Left ventricle myocardium inferior (tissue), 1 donor: ENCODE measurements around the gene SMCO4. TPM values are rescaled to one million over a fixed set of nuclear protein-coding genes. Genes with fewer than 3 reads are reported as not detected.

Experiments
- DNase-seq: peaks from one replicate; pipeline ENCODE4 v3.0.0-alpha.2; 2020
- H3K27ac ChIP-seq: fragments of 200-600 bp; replicated peaks from 2 replicates; pipeline ENCODE4 v1.8.0; 2021
- H3K27me3 ChIP-seq: fragments of 200-600 bp; 2 replicates; pipeline ENCODE4 v1.8.0; 2021; ENCODE audit warnings: low read depth
- H3K36me3 ChIP-seq: fragments of 200-600 bp; 2 replicates; pipeline ENCODE4 v1.8.0; 2021
- H3K4me1 ChIP-seq: fragments of 200-600 bp; 2 replicates; pipeline ENCODE4 v1.8.0; 2021
- H3K4me3 ChIP-seq: fragments of 200-600 bp; 2 replicates; pipeline ENCODE4 v1.8.0; 2021; ENCODE audit warnings: mild to moderate bottlenecking, moderate library complexity
- H3K9me3 ChIP-seq: fragments of 200-600 bp; replicated peaks from 2 replicates; pipeline ENCODE4 v1.8.0; 2021
- intact Hi-C: fragments of 100-400 bp; cut with micrococcal nuclease; formaldehyde crosslinking; loops from one replicate; pipeline ENCODE4 v1.11.0; 2022
- total RNA-seq: library from RNA; stranded (reverse); fragmentation: NEBNext Ultra II Directional; extraction: Animal tissue kit (Norgen Biotek cat#: 25700); gene quantifications from one replicate; pipeline ENCODE4 v1.2.1, GENCODE V29; 2021
- TF ChIP-seq, protein P1 (sequence below): fragments of 200-600 bp; IDR thresholded peaks from 2 replicates; pipeline ENCODE4 v1.8.0; 2021; ENCODE audit warnings: antibody characterized with exemption, mild to moderate bottlenecking, borderline replicate concordance
- donor health status: DM: no; HTN: yes; CAD: no; lungs with severe emphysema.

SMCO4 gene
- total RNA-seq, 1 donor from 2014 or later = 57.6 TPM

DNA sequence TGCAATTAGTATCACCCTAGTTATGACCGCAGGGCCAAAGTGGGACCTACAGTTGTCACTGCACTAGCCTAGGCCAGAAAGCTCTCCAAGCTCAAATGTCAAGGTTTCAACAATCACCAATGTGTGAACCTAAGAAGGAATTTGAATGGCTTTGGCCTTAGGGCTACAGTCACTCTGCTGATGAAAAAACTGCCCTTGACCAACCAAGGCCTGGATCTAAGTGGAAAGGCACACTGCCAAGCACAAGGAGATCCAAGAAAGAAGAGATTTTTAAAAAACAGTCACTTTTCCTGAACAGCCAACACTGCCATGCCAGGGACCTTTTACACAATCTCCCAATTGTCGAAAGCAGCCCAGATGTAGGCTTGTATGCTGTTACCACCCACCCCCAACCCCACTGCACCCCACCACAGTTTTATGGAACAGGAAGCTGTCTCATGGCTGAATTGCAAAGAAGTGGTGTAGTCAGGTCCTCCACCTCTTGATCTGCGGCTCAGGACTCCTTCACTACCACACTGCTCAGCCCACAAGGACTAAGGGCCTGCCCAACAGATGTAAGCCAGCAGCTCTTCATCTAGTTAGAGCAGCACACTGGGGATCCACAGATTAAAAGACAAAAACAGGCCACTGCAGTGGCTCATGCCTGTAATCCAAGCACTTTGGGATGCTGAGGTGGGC lies 32.9 kb downstream of the SMCO4 start:
- TF ChIP-seq, protein P1, sequence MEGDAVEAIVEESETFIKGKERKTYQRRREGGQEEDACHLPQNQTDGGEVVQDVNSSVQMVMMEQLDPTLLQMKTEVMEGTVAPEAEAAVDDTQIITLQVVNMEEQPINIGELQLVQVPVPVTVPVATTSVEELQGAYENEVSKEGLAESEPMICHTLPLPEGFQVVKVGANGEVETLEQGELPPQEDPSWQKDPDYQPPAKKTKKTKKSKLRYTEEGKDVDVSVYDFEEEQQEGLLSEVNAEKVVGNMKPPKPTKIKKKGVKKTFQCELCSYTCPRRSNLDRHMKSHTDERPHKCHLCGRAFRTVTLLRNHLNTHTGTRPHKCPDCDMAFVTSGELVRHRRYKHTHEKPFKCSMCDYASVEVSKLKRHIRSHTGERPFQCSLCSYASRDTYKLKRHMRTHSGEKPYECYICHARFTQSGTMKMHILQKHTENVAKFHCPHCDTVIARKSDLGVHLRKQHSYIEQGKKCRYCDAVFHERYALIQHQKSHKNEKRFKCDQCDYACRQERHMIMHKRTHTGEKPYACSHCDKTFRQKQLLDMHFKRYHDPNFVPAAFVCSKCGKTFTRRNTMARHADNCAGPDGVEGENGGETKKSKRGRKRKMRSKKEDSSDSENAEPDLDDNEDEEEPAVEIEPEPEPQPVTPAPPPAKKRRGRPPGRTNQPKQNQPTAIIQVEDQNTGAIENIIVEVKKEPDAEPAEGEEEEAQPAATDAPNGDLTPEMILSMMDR = no peak
- Histone ChIP-seq H3K27me3 (no peaks in the 10 kb centered on the region), H3K27ac (no peak overlapping the region), H3K4me1 (peaks cover 10% of the 10 kb centered on the region), H3K4me3 (no peak overlapping the region), H3K36me3 (no peaks in the 10 kb centered on the region), H3K9me3 (no peaks in the 10 kb centered on the region)
- intact Hi-C loops = no loop called here
- no peak for DNase-seq

DNA sequence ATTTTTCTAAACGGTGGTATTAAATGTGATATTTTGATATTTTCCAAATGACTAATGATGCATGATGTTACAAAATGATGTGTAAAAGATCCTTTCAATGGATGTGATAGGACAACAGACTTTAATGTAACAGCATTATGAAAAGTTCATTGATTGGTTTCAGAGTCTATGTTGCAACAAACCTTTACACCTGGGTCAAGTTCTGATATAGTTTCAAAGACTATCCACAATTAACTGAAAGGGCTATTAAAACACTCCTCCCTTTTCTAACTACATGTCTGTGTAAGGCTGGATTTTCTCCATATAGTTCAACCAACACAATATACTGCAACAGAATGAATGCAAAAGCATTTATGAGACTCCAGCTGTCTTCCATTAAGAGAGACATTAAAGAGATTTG lies 35.7 kb downstream of the SMCO4 start:
- TF ChIP-seq, protein P1 = no peak
- Histone ChIP-seq H3K27me3 (no peaks in the 10 kb centered on the region), H3K4me1 (no peaks in the 10 kb centered on the region), H3K36me3 (no peaks in the 10 kb centered on the region), H3K4me3 (no peak overlapping the region), H3K9me3 (no peaks in the 10 kb centered on the region), H3K27ac (no peak overlapping the region)
- DNase-seq = no peak
- intact Hi-C loops = no loop called here

DNA sequence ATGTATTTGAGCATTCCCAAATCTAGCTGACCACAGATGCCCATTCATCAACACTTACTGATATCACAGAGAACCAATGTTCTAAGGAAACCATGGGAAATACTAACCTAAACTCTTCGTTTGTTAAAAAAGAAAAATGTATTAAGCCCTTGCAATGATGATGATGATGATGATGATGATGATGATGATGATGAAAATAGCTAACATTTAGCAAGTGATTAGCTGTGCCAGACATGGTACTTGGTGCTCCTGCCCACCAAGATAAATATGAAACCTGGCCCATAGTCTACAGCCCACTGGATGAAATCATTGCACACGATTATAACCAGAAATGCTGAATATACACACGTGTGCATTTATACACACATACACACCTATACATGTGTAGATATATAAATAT lies 37.5 kb downstream of the SMCO4 start:
- Histone ChIP-seq H3K27me3 (no peaks in the 10 kb centered on the region), H3K4me1 (peaks cover 6% of the 10 kb centered on the region), H3K27ac (no peak overlapping the region), H3K9me3 (no peaks in the 10 kb centered on the region), H3K4me3 (no peak overlapping the region), H3K36me3 (no peaks in the 10 kb centered on the region)
- TF ChIP-seq, protein P1 = no peak
- no peak for DNase-seq
- intact Hi-C loops = no loop called here

DNA sequence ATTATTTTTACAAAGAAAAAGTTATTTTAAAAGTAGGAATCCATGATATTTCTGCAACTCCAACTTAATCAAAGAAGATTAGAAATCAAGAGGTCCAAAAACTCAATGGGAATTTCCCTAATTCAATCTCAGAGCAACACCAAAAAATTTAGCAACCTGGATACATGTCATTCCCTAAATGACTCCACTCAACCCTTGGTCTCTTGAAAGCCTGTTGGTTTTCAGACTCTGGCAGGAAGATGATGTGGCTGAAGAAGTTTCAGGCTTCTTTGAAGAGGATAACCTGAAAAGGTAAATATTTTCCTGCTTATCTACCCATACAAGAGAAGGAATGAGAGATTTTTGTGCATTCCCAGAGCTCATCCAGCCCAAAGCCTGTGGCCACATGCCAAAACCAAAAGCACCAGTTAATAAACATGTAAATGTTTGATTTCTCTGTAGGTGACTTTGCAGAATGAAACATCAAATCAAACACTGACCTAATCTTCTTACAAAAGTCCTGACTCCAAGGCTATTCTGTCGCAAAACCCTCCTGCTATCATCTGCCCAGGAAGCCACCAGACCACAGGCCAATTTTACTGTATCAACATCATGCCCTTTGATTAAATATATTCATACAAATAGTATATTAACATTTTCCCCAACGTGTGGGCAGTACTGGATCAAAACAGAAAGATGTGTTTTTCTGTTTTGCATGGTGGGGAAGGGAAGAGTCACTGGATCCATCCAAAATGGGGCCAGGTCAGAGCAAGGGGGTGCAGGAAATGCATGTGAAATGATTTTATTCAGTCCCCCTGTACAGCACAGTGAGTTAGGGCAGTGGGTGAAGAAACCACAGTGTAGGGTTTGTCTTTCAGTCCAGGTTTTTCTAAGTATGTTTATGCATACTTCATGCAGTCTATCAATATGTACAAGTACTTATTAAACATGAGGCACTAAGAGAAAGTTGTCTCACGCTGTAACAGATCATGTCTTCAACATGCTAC lies 38.8 kb downstream of the SMCO4 start:
- TF ChIP-seq, protein P1 = no peak
- Histone ChIP-seq H3K36me3 (no peaks in the 10 kb centered on the region), H3K27ac (no peak overlapping the region), H3K4me1 (peaks cover 10% of the 10 kb centered on the region), H3K27me3 (no peaks in the 10 kb centered on the region), H3K4me3 (no peak overlapping the region), H3K9me3 (no peaks in the 10 kb centered on the region)
- DNase-seq = no peak
- intact Hi-C loops = no loop called here

DNA sequence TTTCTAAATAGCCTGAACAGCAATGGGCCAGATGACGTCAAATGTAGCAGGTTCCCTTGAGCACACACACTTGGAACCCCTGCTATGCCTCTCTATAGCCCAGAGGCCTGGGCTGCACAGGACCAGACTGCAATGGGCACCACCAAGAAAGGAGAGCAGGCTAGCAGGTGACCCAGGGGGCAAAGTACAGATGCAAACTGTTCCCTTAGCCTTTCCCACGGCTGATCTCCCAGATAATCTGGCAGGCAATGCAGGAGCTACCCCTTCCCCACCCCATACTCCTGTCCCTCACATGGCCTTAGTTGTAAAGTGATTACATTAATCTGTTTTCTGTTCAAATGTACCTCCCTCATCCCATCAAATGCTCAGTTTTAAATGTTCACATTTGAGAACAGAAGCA lies 41.3 kb downstream of the SMCO4 start:
- H3K4me1 ChIP-seq = peaks cover 10% of the 10 kb centered on the region
- intact Hi-C loops = no loop called here
- no peaks in the 10 kb centered on the region for H3K27me3 ChIP-seq
- H3K4me3 ChIP-seq = no peak overlapping the region
- peaks cover 17% of the 10 kb centered on the region for H3K36me3 ChIP-seq
- no peak for DNase-seq
- TF ChIP-seq, protein P1 = no peak
- no peaks in the 10 kb centered on the region for H3K9me3 ChIP-seq
- no peak overlapping the region for H3K27ac ChIP-seq
